Muscle of arm (tissue), 12 donors: Measurements from ENCODE around the gene PITX1. TPM values are rescaled to one million over a fixed set of nuclear protein-coding genes. Genes with fewer than 3 reads are reported as not detected.
"Not testable (repeated sequence)": the region's sequence is repeated elsewhere in the genome, so short reads cannot be mapped to it uniquely, and the experiment has no call there.

Experiments used
- DNase-seq: peaks from one replicate; pipeline ENCODE4 v3.0.0-alpha.2; 2013
- polyA plus RNA-seq, 12 donors: library from polyadenylated mRNA; unstranded; fragments of 120-200 nt; gene quantifications; one replicate each; pipeline ENCODE4 v1.2.1, GENCODE V29; 2013; ENCODE audit not compliant: insufficient read length in 12 of 12

The PITX1 gene
- polyA plus RNA-seq, 12 donors, result 0.50 to 181 (median 7.4) TPM

DNA sequence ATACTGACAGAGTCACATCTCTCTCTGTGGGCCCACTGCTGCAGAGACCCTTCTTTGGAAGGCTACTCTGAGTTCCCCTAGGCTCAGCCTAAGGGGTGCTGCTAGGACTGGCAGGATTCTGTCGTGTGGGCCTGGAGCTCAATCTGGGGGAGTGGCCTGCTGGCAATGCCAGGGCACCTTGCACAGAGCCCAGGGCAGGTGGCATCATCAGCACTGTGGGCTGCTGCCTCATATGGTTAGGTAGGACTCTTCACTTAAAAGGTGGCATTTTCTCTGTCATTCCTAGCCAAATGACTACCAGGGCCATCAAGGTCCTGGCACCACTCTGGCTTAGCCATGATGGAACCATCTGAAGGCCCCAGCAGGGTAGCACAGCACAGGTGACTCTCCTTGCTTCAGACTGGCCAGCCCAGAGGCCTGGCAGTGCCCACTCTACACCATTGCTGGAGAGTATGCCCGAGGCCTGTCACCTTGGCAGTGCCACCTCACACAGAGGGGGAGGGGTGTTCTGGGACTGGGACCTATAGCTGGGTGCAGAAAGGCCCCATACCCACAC, 21.9 kb downstream of the PITX1 start:
- DNase-seq, result no peak

- DNase-seq, result no peak
Observed at GRCh38 chr5:135011355-135012032, 22.5 kb downstream of the PITX1 start.

- no peak for DNase-seq
Observed at GRCh38 chr5:135010502-135011354, 23.3 kb downstream of the PITX1 start.

- no peak for DNase-seq
Observed at GRCh38 chr5:135009736-135010501, 24.1 kb downstream of the PITX1 start.

GRCh38 chr5:135008981-135009735, 24.9 kb downstream of the PITX1 start:
- no peak for DNase-seq

DNA sequence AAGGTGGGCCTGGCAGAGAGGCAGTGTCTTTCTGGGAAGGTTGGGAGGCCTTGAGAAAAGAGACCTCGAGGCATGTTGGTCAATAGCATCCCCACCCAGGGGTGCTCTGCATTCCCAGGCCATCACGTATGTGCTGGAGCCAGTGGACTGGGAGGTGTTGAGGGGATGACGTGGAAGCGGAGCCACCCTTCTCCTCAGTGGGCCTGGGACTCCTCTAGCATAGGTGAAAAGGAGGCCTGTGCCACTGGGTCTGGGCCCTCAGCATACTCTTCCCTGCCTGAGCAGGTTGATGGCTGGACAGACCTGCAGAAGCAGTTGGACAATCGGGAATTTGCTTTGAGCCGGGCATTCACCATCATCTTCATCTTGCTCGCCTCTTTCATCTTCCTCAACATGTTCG, 25.5 kb downstream of the PITX1 start:
- DNase-seq, result no peak

DNA sequence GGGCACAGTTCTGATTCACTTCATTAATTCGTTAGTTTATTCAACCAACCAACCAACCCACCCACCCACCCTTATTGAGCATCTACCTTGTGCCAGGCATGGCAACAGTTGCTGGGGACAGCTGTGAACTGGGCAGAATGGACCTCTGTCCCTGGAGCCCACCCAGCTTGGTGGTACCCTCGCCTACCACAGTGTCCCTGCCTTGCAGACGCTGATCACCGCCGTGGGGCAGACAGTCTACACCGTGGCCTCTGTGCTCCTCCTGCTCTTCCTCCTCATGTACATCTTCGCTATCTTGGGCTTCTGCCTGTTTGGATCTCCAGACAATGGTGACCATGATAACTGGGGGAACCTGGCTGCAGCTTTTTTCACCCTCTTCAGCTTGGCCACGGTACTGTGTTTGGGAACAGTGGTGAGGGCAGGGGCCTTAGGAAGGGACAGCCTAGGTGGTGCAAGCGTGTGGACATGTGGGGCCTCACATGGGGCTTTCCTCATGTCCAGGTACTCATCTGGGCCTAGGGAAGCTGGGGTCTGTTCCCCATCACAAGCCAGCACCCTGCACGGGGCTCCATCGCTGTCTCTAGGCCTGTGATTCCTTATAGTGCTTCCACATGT, 26.2 kb downstream of the PITX1 start:
- no peak for DNase-seq

DNA sequence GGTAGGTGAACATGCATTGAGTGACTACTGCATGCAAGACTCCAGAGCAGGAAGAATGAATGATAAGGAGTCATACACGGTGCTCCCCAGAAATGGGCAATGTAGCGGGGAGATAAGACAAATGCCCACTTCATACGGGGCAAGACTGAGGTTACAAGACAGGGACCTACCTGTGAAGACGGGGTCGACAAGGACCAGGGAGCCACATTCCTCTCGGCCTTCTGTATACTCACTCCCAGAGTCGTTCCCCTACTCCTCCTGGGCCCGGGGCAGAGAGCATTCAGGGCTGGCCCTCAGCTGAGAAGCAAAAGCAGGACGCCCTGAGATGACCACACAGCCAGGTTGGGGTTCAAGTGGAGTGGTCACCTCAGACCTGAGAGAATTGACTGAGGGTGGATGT, 26.7 kb downstream of the PITX1 start:
- no peak for DNase-seq

DNA sequence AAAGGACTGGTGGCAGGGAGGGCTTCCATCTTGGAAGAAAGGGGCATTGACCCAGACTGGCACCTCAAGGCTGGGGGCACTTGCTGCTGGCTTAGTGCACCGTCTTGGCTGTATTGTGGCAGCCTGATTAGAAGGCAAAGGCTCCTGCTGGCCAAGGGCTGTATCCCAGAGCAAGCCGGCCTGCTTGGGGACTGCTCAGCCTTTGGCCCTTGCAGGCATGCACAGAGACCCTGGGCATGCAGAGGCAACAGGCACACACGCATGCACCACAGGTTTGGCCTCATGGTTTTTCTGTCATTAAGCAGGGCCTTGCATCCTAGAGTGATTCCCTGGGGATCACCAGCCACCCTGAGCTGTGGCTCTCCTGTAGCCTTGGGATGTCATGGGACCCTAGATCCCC, 29.0 kb downstream of the PITX1 start:
- no peak for DNase-seq

DNA sequence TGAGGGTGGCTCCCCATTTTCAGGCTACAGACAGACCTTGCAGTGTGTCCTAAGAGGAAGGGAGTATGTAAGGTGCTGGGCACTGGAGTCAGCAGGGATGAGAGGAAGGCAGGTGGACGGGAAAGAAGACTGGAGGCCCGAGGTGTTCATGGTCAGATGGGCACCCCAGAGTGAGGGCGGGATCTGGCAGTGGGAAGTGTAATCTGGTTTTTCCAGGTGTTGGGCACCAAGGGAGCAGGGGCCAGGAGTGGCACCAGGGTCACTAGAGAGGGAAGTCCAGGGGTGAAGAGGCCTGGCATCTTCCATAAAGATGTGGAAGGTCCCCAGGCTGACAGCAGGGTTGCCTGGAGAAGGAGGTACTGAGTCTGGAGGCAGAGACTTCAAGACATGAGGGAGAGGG, 29.7 kb downstream of the PITX1 start:
- no peak for DNase-seq

DNA sequence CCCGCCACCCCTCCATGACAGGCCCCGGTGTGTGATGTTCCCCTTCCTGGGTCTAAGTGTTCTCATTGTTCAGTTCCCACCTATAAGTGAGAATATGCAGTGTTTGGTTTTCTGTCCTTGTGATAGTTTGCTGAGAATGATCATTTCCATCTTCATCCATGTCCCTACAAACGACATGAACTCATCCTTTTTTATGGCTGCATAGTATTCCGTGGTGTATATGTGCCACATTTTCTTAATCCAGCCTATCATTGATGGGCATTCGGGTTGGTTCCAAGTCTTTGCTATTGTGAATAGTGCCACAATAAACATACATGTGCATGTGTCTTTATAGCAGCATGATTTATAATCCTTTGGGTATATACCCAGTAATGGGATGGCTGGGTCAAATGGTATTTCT, 36.0 kb downstream of the PITX1 start:
- not testable (repeated sequence) for DNase-seq

- no peak for DNase-seq
Observed at GRCh38 chr5:134997015-134997414, 37.0 kb downstream of the PITX1 start.

DNA sequence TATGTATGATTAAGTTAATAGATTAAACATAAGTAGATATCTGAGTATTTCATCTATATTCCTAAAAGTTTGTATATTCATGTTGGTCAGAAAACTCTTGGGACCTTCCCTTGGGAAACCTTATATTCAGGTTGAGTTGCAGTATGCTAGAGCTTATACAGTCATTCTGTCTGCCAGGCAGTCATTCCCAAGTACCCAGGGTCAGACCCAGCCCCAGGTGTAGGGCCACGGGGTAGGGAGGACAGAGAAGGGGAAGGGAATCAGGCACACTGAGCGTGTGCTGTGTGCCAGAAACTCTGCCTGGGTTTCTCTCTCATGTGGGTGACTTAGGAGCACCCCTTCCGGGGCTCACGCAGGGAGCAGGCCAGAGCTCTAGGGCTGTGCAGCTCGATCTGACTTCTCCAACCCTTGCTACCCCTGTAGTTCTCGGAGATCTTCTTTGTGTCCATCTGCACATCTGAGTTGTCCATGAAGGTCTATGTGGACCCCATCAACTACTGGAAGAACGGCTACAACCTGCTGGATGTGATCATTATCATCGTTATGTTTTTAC, 38.1 kb downstream of the PITX1 start:
- no peak for DNase-seq

DNA sequence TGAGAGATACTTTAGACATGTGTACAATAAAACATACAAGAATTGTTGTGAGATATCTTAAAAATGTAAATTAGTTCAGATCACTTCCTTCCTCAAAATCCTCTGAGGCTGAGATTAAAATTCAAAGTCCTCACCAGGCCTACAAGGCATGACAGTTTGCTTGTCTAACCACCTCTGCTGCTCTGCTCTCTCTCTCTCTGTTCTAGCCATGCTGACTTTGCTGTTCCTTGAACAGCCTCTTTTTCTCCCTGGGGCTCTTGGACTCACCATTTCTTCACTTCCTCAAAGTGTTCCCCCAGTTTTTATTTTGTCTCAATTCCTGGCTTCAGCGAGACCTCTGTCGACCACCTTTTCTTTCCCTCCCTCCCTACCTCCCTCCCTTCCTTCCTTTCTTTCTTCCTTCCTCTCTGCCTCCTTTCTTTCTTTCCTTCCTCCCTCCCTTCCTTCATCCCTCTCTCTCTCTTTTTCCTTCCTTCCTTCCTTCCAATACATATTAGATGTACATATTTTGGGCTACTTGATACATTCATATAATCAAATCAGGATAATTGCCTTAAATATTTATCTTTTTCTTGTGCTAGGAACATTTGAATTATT, 39.4 kb downstream of the PITX1 start:
- DNase-seq, result no peak

- no peak for DNase-seq
Observed at GRCh38 chr5:134993161-134993560, 40.9 kb downstream of the PITX1 start.

- DNase-seq, result no peak
Observed at GRCh38 chr5:134992148-134992547, 41.9 kb downstream of the PITX1 start.

GRCh38 chr5:134990183-134990582, 43.8 kb downstream of the PITX1 start:
- DNase-seq, result not testable (repeated sequence)

DNA sequence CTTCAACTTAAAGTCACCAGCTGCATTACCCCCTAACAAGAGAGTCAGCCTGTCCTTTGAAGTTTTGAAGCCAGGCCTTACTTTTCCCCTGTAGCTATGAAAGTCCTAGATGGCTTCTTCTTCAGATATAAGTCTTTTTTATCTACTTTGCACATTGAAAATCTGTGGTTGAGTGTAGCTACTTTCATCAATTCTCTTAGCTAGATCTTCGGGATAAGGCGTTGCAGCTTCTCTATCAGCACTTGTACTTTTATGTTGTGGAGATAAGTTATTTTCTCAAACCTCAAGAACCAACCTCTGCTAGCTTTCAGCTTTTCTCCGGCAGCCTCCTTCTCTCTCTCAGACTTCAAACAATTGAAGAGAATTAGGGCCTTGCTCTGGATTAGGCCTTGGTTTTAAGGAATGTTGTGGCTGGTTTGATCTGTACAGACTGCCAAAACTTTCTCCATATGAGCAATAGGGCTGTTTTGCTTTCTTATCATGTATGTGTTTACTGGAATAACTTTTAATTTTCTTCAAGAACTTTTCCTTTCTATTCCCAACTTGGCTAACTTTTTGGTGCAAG, 44.7 kb downstream of the PITX1 start:
- DNase-seq, result no peak

DNA sequence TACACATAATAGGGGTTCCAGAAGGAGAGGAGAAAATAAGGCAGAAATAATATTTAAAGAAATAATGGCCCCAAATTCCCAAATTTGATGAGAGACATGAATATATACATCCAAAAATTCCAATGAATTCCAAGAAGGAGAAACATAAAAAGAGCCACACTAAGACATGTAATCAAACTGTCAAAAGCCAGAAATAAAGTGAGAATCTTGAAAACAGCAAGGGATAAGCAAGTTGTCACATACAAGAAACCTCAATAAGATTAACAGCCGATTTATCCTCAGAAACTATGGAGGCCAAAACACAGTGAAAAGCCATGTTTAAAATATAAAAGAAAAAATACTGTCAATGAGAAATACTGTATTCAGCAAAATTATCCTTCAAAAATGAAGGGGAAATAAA, 51.8 kb downstream of the PITX1 start:
- no peak for DNase-seq

DNA sequence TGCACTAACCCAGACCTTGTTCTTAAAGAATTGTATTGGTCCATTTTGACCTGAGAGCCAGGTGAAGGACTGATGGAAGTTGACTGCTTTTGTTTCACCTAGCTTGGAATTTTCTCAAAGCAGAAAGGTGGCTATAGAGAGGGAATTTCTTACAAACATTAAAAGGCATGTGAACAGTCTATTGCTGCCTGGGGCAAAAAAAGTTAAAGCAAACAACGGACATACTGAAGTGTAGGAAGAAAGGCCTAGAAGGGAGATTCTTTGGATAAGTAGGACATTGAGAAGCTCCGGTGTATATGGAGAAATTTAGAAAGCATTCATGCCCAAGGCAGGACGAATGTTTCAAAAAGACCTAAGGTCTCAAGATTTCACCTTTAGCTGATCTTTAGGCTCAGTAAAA, 54.6 kb downstream of the PITX1 start:
- DNase-seq, result no peak
